GM12878 (cell line): ENCODE data around the gene PCIF1.

Source experiments
- BCL3 ChIP-seq: IDR thresholded peaks from 2 replicates; pipeline ENCODE4 v1.6.1; 2011; ENCODE audit warnings: borderline replicate concordance, low read depth, mild to moderate bottlenecking, moderate library complexity, low read length; ENCODE audit not compliant: insufficient read depth, poor library complexity, severe bottlenecking
- CEBPB ChIP-seq, 2 experiments: fragments of 150-350 bp in 1 of 2; IDR thresholded peaks; 2 replicates each; pipeline ENCODE4 v1.6.1; 2012 to 2014; ENCODE audit warnings: low read depth in 2 of 2, low read length in 2 of 2, borderline replicate concordance in 1 of 2, inconsistent platforms in 1 of 2
- NKRF ChIP-seq: fragments of 450-650 bp; conservative IDR thresholded peaks from 2 replicates; pipeline ENCODE4 v1.6.1; 2017; ENCODE audit warnings: mild to moderate bottlenecking, moderate library complexity
- NRF1 ChIP-seq: conservative IDR thresholded peaks from 2 replicates; pipeline ENCODE4 v1.6.1; 2011; ENCODE audit warnings: mild to moderate bottlenecking, low read depth, low read length, improper control_type of control experiment
- POLR2AphosphoS5 ChIP-seq: IDR thresholded peaks from 2 replicates; pipeline ENCODE4 v1.6.1; 2011; ENCODE audit warnings: mild to moderate bottlenecking, low read length, inconsistent platforms
- RAD21 ChIP-seq: IDR thresholded peaks from 2 replicates; pipeline ENCODE4 v1.6.1; 2011; ENCODE audit warnings: mild to moderate bottlenecking, low read depth, low read length, moderate library complexity; ENCODE audit not compliant: insufficient read depth
- RFX5 ChIP-seq: IDR thresholded peaks from 2 replicates; pipeline ENCODE4 v1.6.1; 2011; ENCODE audit warnings: low read depth, low read length, improper control_type of control experiment
- TARDBP ChIP-seq: IDR thresholded peaks from 2 replicates; pipeline ENCODE4 v1.6.1; 2016; ENCODE audit warnings: borderline replicate concordance
- ZNF274 ChIP-seq: IDR thresholded peaks from one replicate; pipeline ENCODE4 v1.8.0; 2011; ENCODE audit not compliant: insufficient read length, insufficient read depth
- TF ChIP-seq, protein P1 (sequence below), 3 experiments: IDR thresholded peaks in 2 of 3; conservative IDR thresholded peaks in 1 of 3; 2 replicates each; pipeline ENCODE4 v1.5.1; 2011; ENCODE audit warnings: low read depth in 3 of 3, low read length in 3 of 3, mild to moderate bottlenecking in 3 of 3, control low read depth in 2 of 3, moderate library complexity in 2 of 3, inconsistent platforms in 1 of 3, mixed read lengths in 1 of 3; ENCODE audit not compliant: control insufficient read depth in 2 of 3, insufficient read depth in 1 of 3; ENCODE audit errors: extremely low read depth in 1 of 3

DNA sequence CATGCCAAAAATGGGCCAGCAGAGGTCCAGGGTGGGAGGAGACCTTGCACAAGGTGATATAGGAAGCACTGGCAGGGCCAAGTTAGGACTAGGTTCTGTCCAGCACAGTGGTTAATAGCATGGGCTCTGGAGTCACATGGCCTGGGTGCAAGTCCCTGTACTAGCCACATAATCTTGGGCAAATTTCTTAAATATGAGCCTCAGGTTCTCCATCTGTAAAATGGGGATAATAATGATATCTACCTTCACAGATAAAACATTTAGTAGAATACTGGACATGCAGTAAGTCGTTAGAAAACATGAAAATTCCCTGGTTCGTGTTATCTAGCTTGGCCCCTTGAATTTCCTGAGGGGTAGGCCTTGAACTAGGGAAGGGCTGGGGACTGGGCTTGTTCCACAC is 37.2 kb upstream of the PCIF1 start:
- no peak for TF ChIP-seq POLR2AphosphoS5
- no peak for TF ChIP-seq RAD21
- TF ChIP-seq, protein P1, sequence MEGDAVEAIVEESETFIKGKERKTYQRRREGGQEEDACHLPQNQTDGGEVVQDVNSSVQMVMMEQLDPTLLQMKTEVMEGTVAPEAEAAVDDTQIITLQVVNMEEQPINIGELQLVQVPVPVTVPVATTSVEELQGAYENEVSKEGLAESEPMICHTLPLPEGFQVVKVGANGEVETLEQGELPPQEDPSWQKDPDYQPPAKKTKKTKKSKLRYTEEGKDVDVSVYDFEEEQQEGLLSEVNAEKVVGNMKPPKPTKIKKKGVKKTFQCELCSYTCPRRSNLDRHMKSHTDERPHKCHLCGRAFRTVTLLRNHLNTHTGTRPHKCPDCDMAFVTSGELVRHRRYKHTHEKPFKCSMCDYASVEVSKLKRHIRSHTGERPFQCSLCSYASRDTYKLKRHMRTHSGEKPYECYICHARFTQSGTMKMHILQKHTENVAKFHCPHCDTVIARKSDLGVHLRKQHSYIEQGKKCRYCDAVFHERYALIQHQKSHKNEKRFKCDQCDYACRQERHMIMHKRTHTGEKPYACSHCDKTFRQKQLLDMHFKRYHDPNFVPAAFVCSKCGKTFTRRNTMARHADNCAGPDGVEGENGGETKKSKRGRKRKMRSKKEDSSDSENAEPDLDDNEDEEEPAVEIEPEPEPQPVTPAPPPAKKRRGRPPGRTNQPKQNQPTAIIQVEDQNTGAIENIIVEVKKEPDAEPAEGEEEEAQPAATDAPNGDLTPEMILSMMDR (IDR thresholded peaks at IDR 0.05 in 2 of 3, conservative IDR thresholded peaks at IDR 0.05 in 1 of 3; ENCODE audit: control insufficient read depth in 2 of 3, extremely low read depth in 1 of 3, insufficient read depth in 1 of 3, low read depth in 3 of 3, low read length in 3 of 3), result no peak
- TF ChIP-seq TARDBP, result no peak
- no peak for TF ChIP-seq CEBPB (IDR thresholded peaks at IDR 0.05; ENCODE audit: borderline replicate concordance in 1 of 2, low read depth in 2 of 2, low read length in 2 of 2)
- no peak for TF ChIP-seq NRF1
- no peak for TF ChIP-seq RFX5
- no peak for TF ChIP-seq ZNF274
- TF ChIP-seq NKRF, result no peak
- TF ChIP-seq BCL3, result no peak
